ENCODE measurements around the gene SGK1.

DNA sequence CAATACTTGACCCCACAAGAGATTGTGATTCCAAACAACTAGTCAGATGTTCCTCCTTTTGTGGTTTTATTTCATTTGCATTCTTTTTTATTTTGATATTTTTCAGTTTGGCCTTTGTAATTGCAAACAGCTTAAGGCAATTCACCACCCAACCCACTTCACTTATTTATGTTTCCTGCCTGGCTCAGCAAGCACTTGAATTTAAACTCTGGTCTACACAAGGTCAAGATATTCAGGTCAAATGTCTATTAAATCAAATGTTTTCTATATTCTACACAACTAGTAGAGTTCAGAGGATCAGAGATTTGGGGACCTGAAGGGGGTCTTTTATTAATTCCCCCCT is 100.1 kb downstream of the SGK1 start:
- TF ChIP-seq, protein P1, sequence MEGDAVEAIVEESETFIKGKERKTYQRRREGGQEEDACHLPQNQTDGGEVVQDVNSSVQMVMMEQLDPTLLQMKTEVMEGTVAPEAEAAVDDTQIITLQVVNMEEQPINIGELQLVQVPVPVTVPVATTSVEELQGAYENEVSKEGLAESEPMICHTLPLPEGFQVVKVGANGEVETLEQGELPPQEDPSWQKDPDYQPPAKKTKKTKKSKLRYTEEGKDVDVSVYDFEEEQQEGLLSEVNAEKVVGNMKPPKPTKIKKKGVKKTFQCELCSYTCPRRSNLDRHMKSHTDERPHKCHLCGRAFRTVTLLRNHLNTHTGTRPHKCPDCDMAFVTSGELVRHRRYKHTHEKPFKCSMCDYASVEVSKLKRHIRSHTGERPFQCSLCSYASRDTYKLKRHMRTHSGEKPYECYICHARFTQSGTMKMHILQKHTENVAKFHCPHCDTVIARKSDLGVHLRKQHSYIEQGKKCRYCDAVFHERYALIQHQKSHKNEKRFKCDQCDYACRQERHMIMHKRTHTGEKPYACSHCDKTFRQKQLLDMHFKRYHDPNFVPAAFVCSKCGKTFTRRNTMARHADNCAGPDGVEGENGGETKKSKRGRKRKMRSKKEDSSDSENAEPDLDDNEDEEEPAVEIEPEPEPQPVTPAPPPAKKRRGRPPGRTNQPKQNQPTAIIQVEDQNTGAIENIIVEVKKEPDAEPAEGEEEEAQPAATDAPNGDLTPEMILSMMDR (IDR thresholded peaks at IDR 0.05): no peak
- TF ChIP-seq POLR2A (IDR thresholded peaks at IDR 0.05): no peak

Data from Peyer's patch (tissue), 4 donors.